B cell (primary cell): Measurements from ENCODE around the gene RDH5. TPM values are rescaled to one million over a fixed set of nuclear protein-coding genes. Genes with fewer than 3 reads are reported as not detected.

Experiments
- ATAC-seq: fragments of 200-7000 bp; cut with Tn5 transposase; one replicate; pipeline ENCODE4 v1.10.0; 2021; ENCODE audit warnings: low read depth, mild to moderate bottlenecking, moderate number of reproducible peaks, moderate library complexity
- CTCF ChIA-PET: fragments of 350-600 bp; sonication (Branson Sonifier 250); formaldehyde crosslinking; loops from one replicate; lab custom pipeline; 2021; ENCODE audit warnings: antibody characterized with exemption, inconsistent platforms; lab: Charles Lee
- POLR2A ChIA-PET: fragments of 350-600 bp; sonication (Branson Sonifier 250); formaldehyde crosslinking; loops from one replicate; lab custom pipeline; 2021; ENCODE audit warnings: antibody characterized with exemption; lab: Charles Lee
- DNase-seq: peaks from one replicate; pipeline ENCODE4 v3.0.0; 2013
- H2AFZ ChIP-seq: 2 replicates; pipeline ENCODE4 v1.6.1; 2012; ENCODE audit warnings: mild to moderate bottlenecking, low read depth, low read length; ENCODE audit not compliant: insufficient read depth, poor library complexity, severe bottlenecking
- H3K27ac ChIP-seq, 2 donors: 1 replicate in 1 of 2; 2 replicates in 1 of 2; pipeline ENCODE4 v1.5.1; 2012 to 2013; ENCODE audit warnings: low read length in 2 of 2, mild to moderate bottlenecking in 2 of 2, moderate library complexity in 1 of 2
- H3K27me3 ChIP-seq, 4 experiments: fragments of 200-600 bp in 1 of 4; sonication (generic) in 1 of 4; replicated peaks in 1 of 4; 1 replicate in 2 of 4; 2 replicates in 2 of 4; pipeline versions ENCODE4 v1.6.1 to v1.7.0; 2013 to 2016; ENCODE audit warnings: low read length in 3 of 4, mild to moderate bottlenecking in 2 of 4, mixed read lengths in 1 of 4, moderate library complexity in 1 of 4; ENCODE audit not compliant: insufficient read depth in 4 of 4, control insufficient read depth in 3 of 4; ENCODE audit errors: control extremely low read depth in 1 of 4
- H3K36me3 ChIP-seq, 2 experiments: replicated peaks in 1 of 2; 1 replicate in 1 of 2; 2 replicates in 1 of 2; pipeline versions ENCODE4 v1.6.1 to v1.7.1; 2013; ENCODE audit warnings: low read length in 1 of 2; ENCODE audit not compliant: insufficient read depth in 2 of 2, control insufficient read depth in 1 of 2; ENCODE audit errors: control extremely low read depth in 1 of 2, extremely low read depth in 1 of 2
- H3K4me1 ChIP-seq, 2 donors: fragments of 200-600 bp in 1 of 2; sonication (generic) in 1 of 2; 1 replicate in 1 of 2; 2 replicates in 1 of 2; pipeline versions ENCODE4 v1.5.1 to v1.6.1; 2013 to 2017; ENCODE audit warnings: low read length in 2 of 2; ENCODE audit not compliant: control insufficient read depth in 2 of 2, insufficient read depth in 2 of 2
- H3K4me2 ChIP-seq: replicated peaks from 2 replicates; pipeline ENCODE3; 2012; ENCODE audit warnings: mild to moderate bottlenecking, low read depth, low read length; ENCODE audit not compliant: poor library complexity, severe bottlenecking
- H3K4me3 ChIP-seq, 5 experiments: fragments of 200-600 bp in 1 of 5; sonication (generic) in 1 of 5; 1 replicate in 3 of 5; 2 replicates in 2 of 5; pipeline versions ENCODE4 v1.5.1 to v1.7.0; 2011 to 2016; ENCODE audit warnings: low read length in 4 of 5, mild to moderate bottlenecking in 4 of 5, low read depth in 2 of 5, control low read depth in 1 of 5, moderate library complexity in 1 of 5; ENCODE audit not compliant: insufficient read depth in 1 of 5; ENCODE audit errors: control extremely low read depth in 1 of 5, extremely low read depth in 1 of 5
- H3K79me2 ChIP-seq: fragments of 200-600 bp; sonication (generic); one replicate; pipeline ENCODE4 v1.6.0; 2016; ENCODE audit warnings: low read length; ENCODE audit not compliant: control insufficient read depth, insufficient read depth
- H3K9ac ChIP-seq: fragments of 200-600 bp; sonication (generic); 2 replicates; pipeline ENCODE4 v1.6.1; 2017; ENCODE audit warnings: mild to moderate bottlenecking, low read length, moderate library complexity
- H3K9me3 ChIP-seq, 3 donors: one replicate each; pipeline versions ENCODE4 v1.6.1 to v1.7.1; 2013; ENCODE audit warnings: low read length in 2 of 3; ENCODE audit not compliant: control insufficient read depth in 2 of 3, insufficient read depth in 1 of 3; ENCODE audit errors: control extremely low read depth in 1 of 3
- H4K20me1 ChIP-seq: 2 replicates; pipeline ENCODE4 v1.6.0; 2012; ENCODE audit warnings: mild to moderate bottlenecking, low read length; ENCODE audit not compliant: insufficient read depth, control insufficient read depth, poor library complexity, severe bottlenecking
- H3K27ac Mint-ChIP-seq: one replicate; pipeline ENCODE4 v1.8.0; 2021; ENCODE audit warnings: mixed read lengths
- H3K27me3 Mint-ChIP-seq: one replicate; pipeline ENCODE4 v1.8.0; 2021; ENCODE audit warnings: mixed read lengths
- H3K4me1 Mint-ChIP-seq: one replicate; pipeline ENCODE4 v1.8.0; 2021; ENCODE audit warnings: mixed read lengths
- H3K4me3 Mint-ChIP-seq: one replicate; pipeline ENCODE4 v1.8.0; 2021; ENCODE audit warnings: mixed read lengths
- H3K9me3 Mint-ChIP-seq: one replicate; pipeline ENCODE4 v1.8.0; 2022; ENCODE audit warnings: mixed read lengths; ENCODE audit not compliant: insufficient read depth
- CTCF ChIP-seq: fragments of 200-600 bp; IDR thresholded peaks from one replicate; pipeline ENCODE4 v1.8.0; 2022; ENCODE audit warnings: antibody characterized with exemption, mild to moderate bottlenecking
- EZH2 ChIP-seq: IDR thresholded peaks from 2 replicates; pipeline ENCODE4 v1.6.1; 2012; ENCODE audit warnings: borderline replicate concordance, low read depth, mild to moderate bottlenecking, moderate library complexity, low read length; ENCODE audit not compliant: insufficient read depth, poor library complexity, severe bottlenecking
- whole genome bisulfite sequencing: methylation state at CpG from one replicate; pipeline ENCODE4 v1.1.5; 2013; ENCODE audit warnings: missing lambda C conversion rate; ENCODE audit not compliant: insufficient coverage; 5-methylcytosine and 5-hydroxymethylcytosine counted together
- intact Hi-C: fragments of 100-400 bp; cut with micrococcal nuclease; formaldehyde crosslinking; loops from one replicate; pipeline ENCODE4 v1.10.0; 2022
- polyA plus RNA-seq: library from polyadenylated mRNA; depleted of rRNA; stranded (reverse); fragments of >200 nt; gene quantifications from 2 replicates; pipeline ENCODE4 v1.2.3, GENCODE V29; 2012
- total RNA-seq, 2 donors: library from RNA; stranded (reverse); fragments of 120-200 nt in 1 of 2; gene quantifications; 1 replicate in 1 of 2; 2 replicates in 1 of 2; pipeline versions ENCODE4 v1.2.3 to v1.2.4, GENCODE V29; 2013 to 2022

RDH5 gene
- total and polyA plus RNA-seq, 2 donors (not counting 1 experiment from before 2014, with no cell fraction given), result 32.6 to 37.8 TPM

GRCh38 chr12:55727643-55728185 lies 7.5 kb downstream of the RDH5 start:
- TF ChIP-seq EZH2 (no peak), CTCF (no peak)
- no peaks in the 10 kb centered on the region for H4K20me1 ChIP-seq
- H3K4me2 ChIP-seq, result peak overlapping the region; percentile 100
- peak overlapping the region; percentile 82 for H3K4me3 Mint-ChIP-seq
- ChIA-PET POLR2A (no interaction called here), CTCF (interaction anchor here (4.2 to 4.4 kb wide), 2 partner anchors 11 kb away, joined by 24 to 41 read pairs; partner anchors contain the start of gene BLOC1S1)
- peak overlapping the region; percentile 89 for H3K27ac Mint-ChIP-seq
- peak overlapping the region in 4 of 5 experiments; percentile 69 to 91 (median 78) for H3K4me3 ChIP-seq
- intact Hi-C loops, result no loop called here
- 48% methylated on average over 5 of the region's 9 CpGs for WGBS
- ATAC-seq (no peak), DNase-seq (no peak)
- peak overlapping the region; percentile 90 for H3K9ac ChIP-seq
- H3K27ac ChIP-seq, result peak overlapping the region; percentile 34 to 80
- H3K9me3 ChIP-seq, result no peaks in the 10 kb centered on the region
- H3K27me3 ChIP-seq, result no peaks in the 10 kb centered on the region
- peaks cover 45% of the 10 kb centered on the region for H3K4me1 Mint-ChIP-seq
- H2AFZ ChIP-seq, result peak overlapping the region; percentile 87
- H3K36me3 ChIP-seq, result peaks cover 0 to 17% of the 10 kb centered on the region in 2 experiments
- no peaks in the 10 kb centered on the region for H3K79me2 ChIP-seq
- no peaks in the 10 kb centered on the region for H3K9me3 Mint-ChIP-seq
- H3K27me3 Mint-ChIP-seq, result no peaks in the 10 kb centered on the region
- peaks cover 21 to 40% of the 10 kb centered on the region in 2 donors for H3K4me1 ChIP-seq

- H3K4me2 ChIP-seq, result peak overlapping the region; percentile 100
- no peaks in the 10 kb centered on the region for H3K9me3 ChIP-seq
- no peaks in the 10 kb centered on the region for H3K9me3 Mint-ChIP-seq
- intact Hi-C loops, result no loop called here
- no peaks in the 10 kb centered on the region for H3K27me3 ChIP-seq
- peaks cover 44% of the 10 kb centered on the region for H3K4me1 Mint-ChIP-seq
- no peaks in the 10 kb centered on the region for H4K20me1 ChIP-seq
- H3K79me2 ChIP-seq, result no peaks in the 10 kb centered on the region
- H3K27ac ChIP-seq, result peak overlapping the region; percentile 34 to 80
- H3K9ac ChIP-seq, result peak overlapping the region; percentile 90
- H3K36me3 ChIP-seq, result peaks cover 0 to 17% of the 10 kb centered on the region in 2 experiments
- H3K4me3 ChIP-seq, result peak overlapping the region in 4 of 5 experiments; percentile 69 to 91 (median 78)
- DNase-seq, result no peak
- ChIA-PET CTCF (interaction anchor here (0.6 to 4.4 kb wide), 10 partner anchors 8 to 1330 kb away, joined by 3 to 41 read pairs (median 9); partner anchors contain the start of genes BLOC1S1, ORMDL2, RDH5 and SARNP), POLR2A (interaction anchor here (0.6 to 2.0 kb wide), 3 partner anchors 10 to 101 kb away, joined by 3 to 18 read pairs (median 6); partner anchors contain the start of genes BLOC1S1 and DNAJC14)
- WGBS, result under 1% methylated on average over 50 of the region's 61 CpGs
- peak overlapping the region; percentile 87 for H2AFZ ChIP-seq
- peak overlapping the region; percentile 88 for H3K4me3 Mint-ChIP-seq
- H3K27ac Mint-ChIP-seq, result peak overlapping the region; percentile 81
- TF ChIP-seq CTCF, result no peak
- no peak for TF ChIP-seq EZH2
- H3K27me3 Mint-ChIP-seq, result no peaks in the 10 kb centered on the region
- peak; percentile 6 for ATAC-seq
- H3K4me1 ChIP-seq, result peaks cover 21 to 36% of the 10 kb centered on the region in 2 donors
These were observed 8.2 kb downstream of the RDH5 start for GRCh38 chr12:55728186-55728938.
